Measurements from ENCODE around the gene PTPRG. TPM values are rescaled to one million over a fixed set of nuclear protein-coding genes. Genes with fewer than 3 reads are reported as not detected.

PTPRG gene
- total and polyA plus RNA-seq, 2 experiments from 2014 or later: 8.5 to 34.9 TPM

DNA sequence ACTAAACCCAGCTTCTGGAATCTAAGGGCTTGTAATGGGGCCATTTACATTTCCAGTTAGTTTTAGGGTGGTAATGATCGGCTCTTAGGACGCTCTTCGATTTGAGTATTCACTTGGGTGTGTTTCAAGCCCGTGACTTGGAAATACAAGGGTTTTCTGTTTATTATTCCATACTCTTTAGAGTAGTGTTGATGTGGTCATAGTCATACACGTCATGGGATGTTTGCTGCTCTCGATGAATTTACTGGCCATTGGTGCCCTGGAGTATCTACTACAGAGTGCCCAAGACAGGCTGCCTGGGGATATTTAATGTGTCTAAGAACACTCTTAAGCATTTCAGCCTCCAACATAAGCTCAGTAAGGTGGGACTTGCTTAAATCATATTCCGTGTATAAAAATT lies 64.1 kb downstream of the PTPRG start:
- TF ChIP-seq, protein P1, sequence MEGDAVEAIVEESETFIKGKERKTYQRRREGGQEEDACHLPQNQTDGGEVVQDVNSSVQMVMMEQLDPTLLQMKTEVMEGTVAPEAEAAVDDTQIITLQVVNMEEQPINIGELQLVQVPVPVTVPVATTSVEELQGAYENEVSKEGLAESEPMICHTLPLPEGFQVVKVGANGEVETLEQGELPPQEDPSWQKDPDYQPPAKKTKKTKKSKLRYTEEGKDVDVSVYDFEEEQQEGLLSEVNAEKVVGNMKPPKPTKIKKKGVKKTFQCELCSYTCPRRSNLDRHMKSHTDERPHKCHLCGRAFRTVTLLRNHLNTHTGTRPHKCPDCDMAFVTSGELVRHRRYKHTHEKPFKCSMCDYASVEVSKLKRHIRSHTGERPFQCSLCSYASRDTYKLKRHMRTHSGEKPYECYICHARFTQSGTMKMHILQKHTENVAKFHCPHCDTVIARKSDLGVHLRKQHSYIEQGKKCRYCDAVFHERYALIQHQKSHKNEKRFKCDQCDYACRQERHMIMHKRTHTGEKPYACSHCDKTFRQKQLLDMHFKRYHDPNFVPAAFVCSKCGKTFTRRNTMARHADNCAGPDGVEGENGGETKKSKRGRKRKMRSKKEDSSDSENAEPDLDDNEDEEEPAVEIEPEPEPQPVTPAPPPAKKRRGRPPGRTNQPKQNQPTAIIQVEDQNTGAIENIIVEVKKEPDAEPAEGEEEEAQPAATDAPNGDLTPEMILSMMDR (IDR thresholded peaks at IDR 0.05; ENCODE audit: poor library complexity): no peak
- TF ChIP-seq EZH2phosphoT487 (IDR thresholded peaks at IDR 0.05; ENCODE audit: low read depth, severe bottlenecking, unreplicated experiment) (no peak), EZH2 (IDR thresholded peaks at IDR 0.05; ENCODE audit: borderline replicate concordance) (no peak)
- 96% methylated on average over 7 of the region's 7 CpGs for WGBS (ENCODE audit: low lambda C conversion rate, missing lambda C conversion rate)

DNA sequence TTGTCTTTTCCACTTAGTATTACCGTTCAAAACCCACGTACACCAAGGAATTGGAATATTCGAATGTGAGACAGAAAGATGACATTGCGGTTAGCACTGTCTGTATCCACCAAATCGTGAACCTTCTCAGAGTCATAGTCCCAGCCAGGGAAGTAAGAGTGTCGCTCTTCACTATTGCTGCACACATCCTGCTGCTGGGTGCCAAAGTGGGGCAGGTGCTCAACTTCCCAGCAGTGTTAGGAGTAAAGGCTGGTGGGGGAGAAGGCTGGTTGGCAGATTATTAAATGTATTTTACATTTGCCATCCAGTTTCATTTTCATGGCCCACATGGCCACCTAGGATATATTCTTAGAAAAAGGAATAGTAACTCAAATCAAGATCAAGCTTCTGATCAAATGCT lies 65.1 kb downstream of the PTPRG start:
- H4K20me1 ChIP-seq (ENCODE audit: insufficient read depth, poor library complexity, severe bottlenecking): peaks cover 2% of the 10 kb centered on the region
- H3K27ac ChIP-seq: no peak overlapping the region
- no peak overlapping the region for H2AFZ ChIP-seq
- H3K36me3 ChIP-seq (replicated peaks; ENCODE audit: insufficient read depth, low read depth): no peaks in the 10 kb centered on the region
- H3K27me3 ChIP-seq: no peaks in the 10 kb centered on the region
- DNase-seq (ENCODE audit: low spot score): no peak
- no peaks in the 10 kb centered on the region for H3K9me3 ChIP-seq (ENCODE audit: low read depth)
- no peak overlapping the region for H3K4me2 ChIP-seq
- WGBS (ENCODE audit: low lambda C conversion rate, missing lambda C conversion rate): 91% methylated on average over 6 of the region's 6 CpGs
- peaks cover 21% of the 10 kb centered on the region for H3K79me2 ChIP-seq
- H3K4me3 ChIP-seq: no peak overlapping the region
- peaks cover 9% of the 10 kb centered on the region for H3K4me1 ChIP-seq (ENCODE audit: insufficient read depth)
- TF ChIP-seq EZH2 (IDR thresholded peaks at IDR 0.05; ENCODE audit: borderline replicate concordance): no peak
- TF ChIP-seq, protein P1 (IDR thresholded peaks at IDR 0.05; ENCODE audit: poor library complexity): no peak
- TF ChIP-seq EZH2phosphoT487 (IDR thresholded peaks at IDR 0.05; ENCODE audit: low read depth, severe bottlenecking, unreplicated experiment): no peak
- H3K9me2 ChIP-seq (replicated peaks; ENCODE audit: insufficient read depth): no peaks in the 10 kb centered on the region

More for the DNA sequence above, 64.1 kb downstream of the PTPRG start:
- Histone ChIP-seq H3K36me3 (replicated peaks; ENCODE audit: insufficient read depth, low read depth) (no peaks in the 10 kb centered on the region), H3K9me2 (replicated peaks; ENCODE audit: insufficient read depth) (no peaks in the 10 kb centered on the region), H3K27ac (no peak overlapping the region), H4K20me1 (ENCODE audit: insufficient read depth, poor library complexity, severe bottlenecking) (peaks cover 2% of the 10 kb centered on the region), H2AFZ (no peak overlapping the region), H3K4me3 (no peak overlapping the region), H3K9me3 (ENCODE audit: low read depth) (no peaks in the 10 kb centered on the region), H3K4me2 (no peak overlapping the region), H3K79me2 (peaks cover 25% of the 10 kb centered on the region), H3K27me3 (no peaks in the 10 kb centered on the region), H3K4me1 (ENCODE audit: insufficient read depth) (peaks cover 9% of the 10 kb centered on the region)
- no peak for DNase-seq (ENCODE audit: low spot score)

DNA sequence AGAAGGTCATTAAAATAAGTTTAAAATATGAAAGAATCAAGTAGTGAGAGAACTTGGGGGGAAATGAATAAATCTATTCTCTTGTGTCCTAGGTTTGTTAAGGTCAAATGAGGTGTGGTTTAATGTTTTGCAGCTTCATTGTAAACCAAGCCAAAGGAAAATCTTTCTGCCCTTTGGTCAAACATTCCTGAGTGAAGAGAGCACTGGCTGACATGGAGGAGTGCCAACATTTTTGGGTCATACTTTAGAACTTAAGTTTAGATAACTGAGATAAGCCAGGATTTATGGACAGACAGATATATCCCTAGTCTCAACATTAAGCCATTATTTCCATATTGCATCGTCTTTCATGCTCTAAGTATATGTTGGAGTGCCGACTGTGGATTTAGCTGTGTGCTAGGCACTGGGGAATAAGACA lies 66.4 kb downstream of the PTPRG start:
- Histone ChIP-seq H3K4me2 (peak overlapping the region; percentile 17), H3K27ac (no peak overlapping the region), H3K9me2 (replicated peaks; ENCODE audit: insufficient read depth) (no peaks in the 10 kb centered on the region), H3K36me3 (replicated peaks; ENCODE audit: insufficient read depth, low read depth) (no peaks in the 10 kb centered on the region), H4K20me1 (ENCODE audit: insufficient read depth, poor library complexity, severe bottlenecking) (peaks cover 2% of the 10 kb centered on the region), H3K4me1 (ENCODE audit: insufficient read depth) (peaks cover 9% of the 10 kb centered on the region), H3K4me3 (no peak overlapping the region), H2AFZ (no peak overlapping the region), H3K27me3 (no peaks in the 10 kb centered on the region), H3K79me2 (peaks cover 27% of the 10 kb centered on the region), H3K9me3 (ENCODE audit: low read depth) (no peaks in the 10 kb centered on the region)
- DNase-seq (ENCODE audit: low spot score): peak; percentile 57
- 21% methylated on average over 2 of the region's 2 CpGs for WGBS (ENCODE audit: low lambda C conversion rate, missing lambda C conversion rate)
- TF ChIP-seq EZH2phosphoT487 (IDR thresholded peaks at IDR 0.05; ENCODE audit: low read depth, severe bottlenecking, unreplicated experiment) (no peak), EZH2 (IDR thresholded peaks at IDR 0.05; ENCODE audit: borderline replicate concordance) (no peak)
- TF ChIP-seq, protein P1 (IDR thresholded peaks at IDR 0.05; ENCODE audit: poor library complexity): no peak

DNA sequence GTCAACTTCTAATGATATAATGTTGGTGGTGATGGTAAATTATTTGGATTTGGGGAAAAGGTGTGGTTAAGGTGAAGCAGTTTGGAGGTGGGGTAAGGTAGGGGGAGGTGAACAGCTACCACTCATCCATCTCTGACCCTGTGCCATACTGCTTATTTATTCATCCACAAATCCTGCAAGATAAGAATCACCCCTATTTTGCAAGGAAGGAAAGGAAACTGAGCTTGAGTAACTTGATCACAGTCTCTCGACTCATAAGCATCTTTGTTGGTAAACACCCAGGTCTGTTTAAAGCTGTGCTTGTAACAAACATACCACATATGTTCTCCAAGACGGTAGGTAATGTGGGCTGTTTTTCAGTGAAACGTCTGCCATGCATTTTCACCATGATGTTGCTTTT lies 67.3 kb downstream of the PTPRG start:
- Histone ChIP-seq H3K79me2 (peaks cover 34% of the 10 kb centered on the region), H3K9me2 (replicated peaks; ENCODE audit: insufficient read depth) (no peaks in the 10 kb centered on the region), H3K4me3 (no peak overlapping the region), H3K4me1 (ENCODE audit: insufficient read depth) (peaks cover 9% of the 10 kb centered on the region), H3K9me3 (ENCODE audit: low read depth) (no peaks in the 10 kb centered on the region), H3K27me3 (no peaks in the 10 kb centered on the region), H3K27ac (no peak overlapping the region), H4K20me1 (ENCODE audit: insufficient read depth, poor library complexity, severe bottlenecking) (peaks cover 2% of the 10 kb centered on the region), H3K36me3 (replicated peaks; ENCODE audit: insufficient read depth, low read depth) (no peaks in the 10 kb centered on the region), H2AFZ (no peak overlapping the region), H3K4me2 (no peak overlapping the region)
- no peak for DNase-seq (ENCODE audit: low spot score)
- 82% methylated on average over 3 of the region's 3 CpGs for WGBS (ENCODE audit: low lambda C conversion rate, missing lambda C conversion rate)
- TF ChIP-seq EZH2phosphoT487 (IDR thresholded peaks at IDR 0.05; ENCODE audit: low read depth, severe bottlenecking, unreplicated experiment) (no peak), EZH2 (IDR thresholded peaks at IDR 0.05; ENCODE audit: borderline replicate concordance) (no peak)
- TF ChIP-seq, protein P1 (IDR thresholded peaks at IDR 0.05; ENCODE audit: poor library complexity): no peak
